GM23338 (cell line): ENCODE measurements around the gene ARHGAP12. TPM values are rescaled to one million over a fixed set of nuclear protein-coding genes. Genes with fewer than 3 reads are reported as not detected.

Experiments
- ATAC-seq: fragments of 200-7000 bp; cut with Tn5 transposase; 3 replicates; pipeline ENCODE4 v1.9.1; 2020
- DNase-seq: peaks from one replicate; pipeline ENCODE4 v3.0.0-alpha.2; 2015; ENCODE audit warnings: low spot score
- H2AFZ ChIP-seq: fragments of 200-600 bp; sonication (generic); 2 replicates; pipeline ENCODE4 v1.8.0; 2016; ENCODE audit warnings: antibody characterized with exemption, mild to moderate bottlenecking, moderate library complexity
- H3F3A ChIP-seq: fragments of 200-600 bp; sonication (generic); replicated peaks from 2 replicates; pipeline ENCODE4 v1.8.0; 2017; ENCODE audit warnings: antibody characterized with exemption, mixed run types, low read depth
- H3K27ac ChIP-seq: fragments of 200-600 bp; sonication (generic); 2 replicates; pipeline ENCODE4 v1.6.1; 2016; ENCODE audit warnings: low read depth
- H3K27me3 ChIP-seq: fragments of 200-600 bp; sonication (generic); 2 replicates; pipeline ENCODE4 v1.8.0; 2016; ENCODE audit warnings: mild to moderate bottlenecking, mixed run types, moderate library complexity; ENCODE audit not compliant: insufficient read depth
- H3K36me3 ChIP-seq: fragments of 200-600 bp; sonication (generic); 2 replicates; pipeline ENCODE4 v1.8.0; 2016; ENCODE audit warnings: mild to moderate bottlenecking; ENCODE audit not compliant: insufficient read depth
- H3K4me1 ChIP-seq: fragments of 200-600 bp; sonication (generic); 2 replicates; pipeline ENCODE4 v1.8.0; 2016; ENCODE audit warnings: mild to moderate bottlenecking, moderate library complexity; ENCODE audit not compliant: insufficient read depth
- H3K4me2 ChIP-seq: fragments of 200-600 bp; sonication (generic); 2 replicates; pipeline ENCODE4 v1.7.1; 2017; ENCODE audit warnings: mixed run types
- H3K4me3 ChIP-seq: fragments of 200-600 bp; sonication (generic); 2 replicates; pipeline ENCODE4 v1.6.1; 2016; ENCODE audit warnings: mixed run types
- H3K79me2 ChIP-seq: fragments of 200-600 bp; sonication (generic); replicated peaks from 2 replicates; pipeline ENCODE4 v1.8.0; 2017; ENCODE audit warnings: mild to moderate bottlenecking; ENCODE audit not compliant: insufficient read depth
- H3K9me2 ChIP-seq: fragments of 200-600 bp; sonication (generic); 2 replicates; pipeline ENCODE4 v1.8.0; 2017; ENCODE audit not compliant: insufficient read depth
- H4K20me1 ChIP-seq: fragments of 200-600 bp; sonication (generic); replicated peaks from 2 replicates; pipeline ENCODE4 v1.8.0; 2017; ENCODE audit warnings: mild to moderate bottlenecking; ENCODE audit not compliant: insufficient read depth
- H3K27ac Mint-ChIP-seq: 2 replicates; pipeline ENCODE4 v1.8.0; 2020; ENCODE audit warnings: inconsistent platforms, mild to moderate bottlenecking, moderate library complexity, mixed read lengths
- H3K27me3 Mint-ChIP-seq: 3 replicates; pipeline ENCODE4 v1.8.0; 2022; ENCODE audit warnings: low read depth, mild to moderate bottlenecking, moderate library complexity, mixed read lengths, inconsistent platforms; ENCODE audit not compliant: insufficient read depth, poor library complexity
- H3K36me3 Mint-ChIP-seq: 3 replicates; pipeline ENCODE4 v1.8.0; 2021; ENCODE audit warnings: low read depth, mild to moderate bottlenecking, inconsistent platforms, moderate library complexity, mixed read lengths
- H3K4me1 Mint-ChIP-seq: 3 replicates; pipeline ENCODE4 v1.8.0; 2020; ENCODE audit warnings: mild to moderate bottlenecking, inconsistent platforms, mixed read lengths
- H3K4me3 Mint-ChIP-seq: 3 replicates; pipeline ENCODE4 v1.8.0; 2021; ENCODE audit warnings: moderate library complexity, mild to moderate bottlenecking, inconsistent platforms, mixed read lengths
- H3K9me3 Mint-ChIP-seq: 3 replicates; pipeline ENCODE4 v1.8.0; 2020; ENCODE audit warnings: moderate library complexity, mild to moderate bottlenecking, inconsistent platforms, mixed read lengths
- CREB1 ChIP-seq: fragments of 250-450 bp; sonication (Bioruptor Pico); IDR thresholded peaks from 2 replicates; pipeline ENCODE4 v1.5.0; 2020; ENCODE audit warnings: low read depth, mild to moderate bottlenecking, moderate library complexity
- CTCF ChIP-seq, 2 experiments: fragments of 200-600 bp in 1 of 2; sonication (generic) in 1 of 2; conservative IDR thresholded peaks; 2 replicates each; pipeline versions ENCODE4 v1.5.1 to v1.6.1; 2016 to 2017; ENCODE audit warnings: antibody characterized with exemption in 2 of 2, low read depth in 2 of 2, mild to moderate bottlenecking in 2 of 2, moderate library complexity in 1 of 2
- ETS1 ChIP-seq: IDR thresholded peaks from 2 replicates; pipeline ENCODE4 v1.6.1; 2016; ENCODE audit warnings: antibody characterized with exemption
- EZH2 ChIP-seq: fragments of 200-600 bp; sonication (generic); IDR thresholded peaks from one replicate; pipeline ENCODE4 v1.8.0; 2017; ENCODE audit warnings: antibody characterized with exemption, mild to moderate bottlenecking, low read depth; ENCODE audit not compliant: unreplicated experiment
- EZH2phosphoT487 ChIP-seq: fragments of 200-600 bp; sonication (generic); IDR thresholded peaks from one replicate; pipeline ENCODE4 v1.8.1; 2018; ENCODE audit warnings: antibody characterized with exemption; ENCODE audit not compliant: unreplicated experiment
- JUNB ChIP-seq: IDR thresholded peaks from one replicate; pipeline ENCODE4 v1.6.1; 2016; ENCODE audit warnings: antibody characterized with exemption; ENCODE audit not compliant: unreplicated experiment
- NANOG ChIP-seq: IDR thresholded peaks from 2 replicates; pipeline ENCODE4 v1.6.1; 2016; ENCODE audit warnings: antibody characterized with exemption, borderline replicate concordance
- POLR2AphosphoS5 ChIP-seq: IDR thresholded peaks from 2 replicates; pipeline ENCODE4 v1.6.1; 2016; ENCODE audit warnings: antibody characterized with exemption, low read depth
- STAT1 ChIP-seq: IDR thresholded peaks from one replicate; pipeline ENCODE4 v1.6.1; 2016; ENCODE audit warnings: antibody characterized with exemption; ENCODE audit not compliant: unreplicated experiment
- ZNF114 ChIP-seq: fragments of 250-450 bp; sonication (Bioruptor Pico); IDR thresholded peaks from 2 replicates; pipeline ENCODE4 v1.5.0; 2020; ENCODE audit warnings: mild to moderate bottlenecking, moderate library complexity
- ZNF331 ChIP-seq: fragments of 250-450 bp; sonication (Bioruptor Pico); IDR thresholded peaks from 2 replicates; pipeline ENCODE4 v1.5.0; 2020; ENCODE audit warnings: low read depth, mild to moderate bottlenecking, moderate library complexity
- ZNF462 ChIP-seq: fragments of 250-450 bp; sonication (Bioruptor Pico); IDR thresholded peaks from 2 replicates; pipeline ENCODE4 v1.5.0; 2020; ENCODE audit warnings: mild to moderate bottlenecking, moderate library complexity
- polyA plus RNA-seq: library from polyadenylated mRNA; unstranded; fragments of >200 nt; fragmentation: Nextera tagmentation; extraction: Ambion mirVana; gene quantifications from 2 replicates; pipeline ENCODE4 v1.2.1, GENCODE V29; 2016
- total RNA-seq: library from RNA; depleted of rRNA; stranded (reverse); fragments of >200 nt; shearing (Covaris generic); gene quantifications from 2 replicates; pipeline ENCODE4 v1.2.3, GENCODE V29; 2014

Gene ARHGAP12
- total and polyA plus RNA-seq, 2 experiments from 2014 or later: 27.5 to 50.7 TPM

- TF ChIP-seq ETS1 (no peak), NANOG (no peak), ZNF331 (CRISPR knock-in tag) (no peak), ZNF114 (no peak), JUNB (no peak), CREB1 (CRISPR knock-in tag) (no peak)
Measured at GRCh38 chr10:31912289-31912688, 16.3 kb downstream of the ARHGAP12 start.

GRCh38 chr10:31910016-31910415, 18.6 kb downstream of the ARHGAP12 start:
- peaks cover 29% of the 10 kb centered on the region for H3K4me1 Mint-ChIP-seq
- no peaks in the 10 kb centered on the region for H3K27me3 ChIP-seq
- H3F3A ChIP-seq: no peaks in the 10 kb centered on the region
- peaks cover 25% of the 10 kb centered on the region for H3K36me3 Mint-ChIP-seq
- H3K4me1 ChIP-seq: peaks cover 26% of the 10 kb centered on the region
- ATAC-seq (no peak), DNase-seq (no peak)
- H3K4me2 ChIP-seq: no peak overlapping the region
- no peak overlapping the region for H3K4me3 Mint-ChIP-seq
- H3K27ac Mint-ChIP-seq: no peak overlapping the region
- H3K9me3 Mint-ChIP-seq: no peaks in the 10 kb centered on the region
- H3K9me2 ChIP-seq: no peaks in the 10 kb centered on the region
- H3K36me3 ChIP-seq: peaks cover 11% of the 10 kb centered on the region; the same call in 1 of the 2 replicates
- H2AFZ ChIP-seq: no peak overlapping the region
- H3K79me2 ChIP-seq: peaks cover 100% of the 10 kb centered on the region
- H3K4me3 ChIP-seq: no peak overlapping the region
- peaks cover 32% of the 10 kb centered on the region for H4K20me1 ChIP-seq
- TF ChIP-seq ZNF331 (CRISPR knock-in tag) (no peak), EZH2phosphoT487 (no peak), JUNB (no peak), ZNF462 (CRISPR knock-in tag) (no peak), STAT1 (no peak), ETS1 (no peak), POLR2AphosphoS5 (no peak), ZNF114 (no peak), EZH2 (no peak), NANOG (no peak), CTCF (conservative IDR thresholded peaks at IDR 0.05; ENCODE audit: low read depth in 2 of 2) (no peak)
- no peak overlapping the region for H3K27ac ChIP-seq
- H3K27me3 Mint-ChIP-seq: peaks cover 1% of the 10 kb centered on the region

More at GRCh38 chr10:31912289-31912688, 16.3 kb downstream of the ARHGAP12 start:
- H3K4me2 ChIP-seq: no peak overlapping the region
- H3K4me1 Mint-ChIP-seq: peaks cover 36% of the 10 kb centered on the region
- no peak overlapping the region for H3K27ac ChIP-seq
- peaks cover 11% of the 10 kb centered on the region; the same call in 1 of the 2 replicates for H3K36me3 ChIP-seq
- H3K27ac Mint-ChIP-seq: peak overlapping the region; percentile 32
- no peak overlapping the region for H2AFZ ChIP-seq
- peaks cover 26% of the 10 kb centered on the region for H3K4me1 ChIP-seq
- H3K27me3 ChIP-seq: no peaks in the 10 kb centered on the region
- H3K4me3 Mint-ChIP-seq: no peak overlapping the region
- H3K27me3 Mint-ChIP-seq: peaks cover 1% of the 10 kb centered on the region
- H3K9me2 ChIP-seq: no peaks in the 10 kb centered on the region
- no peaks in the 10 kb centered on the region for H3F3A ChIP-seq
- peaks cover 100% of the 10 kb centered on the region for H3K79me2 ChIP-seq
- no peak for DNase-seq
- H4K20me1 ChIP-seq: peaks cover 31% of the 10 kb centered on the region
- no peak for ATAC-seq
- H3K9me3 Mint-ChIP-seq: no peaks in the 10 kb centered on the region
- peaks cover 13% of the 10 kb centered on the region for H3K36me3 Mint-ChIP-seq
- no peak overlapping the region for H3K4me3 ChIP-seq
